GM21367 (cell line): ENCODE data around the gene FXR1.
"Not testable (repeated sequence)": the region's sequence is repeated elsewhere in the genome, so short reads cannot be mapped to it uniquely, and the experiment has no call there.

ENCODE experiments used
- ATAC-seq: cut with Tn5 transposase; IDR thresholded peaks from one replicate; pipeline ENCODE4 v1.9.1; 2021; ENCODE audit not compliant: unreplicated experiment

The FXR1 gene

GRCh38 chr3:180912304-180913296, at the start of gene FXR1:
Gene FXR1, plus strand, starts transcription at chr3:180912670. Its CDS starts 16 bp downstream, at chr3:180912686.
- ATAC-seq: peak; percentile 99

DNA sequence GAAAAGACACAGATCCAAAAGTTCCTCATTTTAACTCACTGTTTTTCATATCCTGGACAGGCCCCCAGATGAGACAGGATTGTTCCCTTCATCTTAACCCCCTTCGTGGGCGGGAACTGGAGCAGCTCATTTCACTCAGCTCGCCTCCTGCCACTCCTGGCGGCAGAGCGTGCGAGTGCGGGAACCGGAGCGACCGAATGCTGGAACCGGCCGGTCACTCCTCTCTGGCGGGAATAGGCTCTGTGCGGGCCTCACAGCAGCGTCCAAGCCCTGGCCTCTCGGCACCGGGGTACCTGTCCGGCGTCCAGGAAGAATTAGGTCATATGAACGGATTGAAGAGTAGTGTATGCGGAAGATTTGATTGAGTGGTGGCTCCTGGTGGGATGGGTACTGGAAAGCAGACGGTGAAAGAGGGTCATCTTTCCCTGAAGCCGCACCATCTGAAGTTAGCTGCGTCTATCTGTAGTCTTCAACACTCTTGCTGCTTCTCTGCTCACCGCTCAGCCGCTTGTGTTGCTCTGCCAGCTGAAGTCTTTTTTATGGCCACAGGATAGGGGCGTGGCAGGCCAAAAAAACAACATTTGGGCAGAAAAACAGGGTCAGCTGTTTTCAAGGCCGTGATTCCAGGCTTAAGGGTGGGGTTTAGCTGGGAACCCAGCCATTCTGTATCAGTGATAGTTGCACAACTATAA, 42.3 kb upstream of the FXR1 start:
- no peak for ATAC-seq

DNA sequence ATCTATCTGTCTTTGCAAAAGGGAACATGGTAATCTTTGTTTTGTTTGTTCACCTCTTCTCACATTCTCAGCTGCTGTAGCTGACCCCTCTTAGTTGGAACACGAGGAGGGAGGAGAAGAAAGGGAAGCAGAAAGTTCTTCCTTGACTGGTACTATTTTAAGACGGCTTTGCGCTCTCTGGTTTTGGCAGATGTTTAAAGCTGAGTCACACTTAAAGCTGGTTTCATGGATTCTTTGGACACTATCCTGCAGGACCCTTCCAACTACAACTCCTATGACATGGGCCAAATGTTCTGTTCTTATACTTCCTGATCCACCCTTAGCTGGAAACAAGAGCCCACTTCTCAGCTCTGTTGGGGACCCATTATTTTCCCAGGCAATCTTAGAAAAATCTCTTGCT, 40.6 kb upstream of the FXR1 start:
- no peak for ATAC-seq

DNA sequence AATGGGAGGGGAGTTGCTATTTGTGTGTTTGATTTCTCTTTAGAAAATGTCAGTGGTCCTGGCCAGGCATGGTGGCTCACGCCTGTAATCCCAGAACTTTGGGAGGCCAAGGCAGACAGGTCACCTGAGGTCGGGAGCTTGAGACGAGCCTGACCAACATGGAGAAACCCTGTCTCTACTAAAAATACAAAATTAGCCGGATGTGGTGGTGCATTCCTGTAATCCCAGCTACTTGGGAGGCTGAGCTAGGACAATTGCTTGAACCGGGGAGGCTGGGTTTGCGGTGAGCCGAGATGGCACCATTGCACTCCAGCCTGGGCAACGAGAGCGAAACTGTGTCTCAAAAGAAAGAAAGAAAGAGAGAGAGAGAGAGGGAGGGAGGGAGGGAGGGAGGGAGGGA, 40.0 kb upstream of the FXR1 start:
- ATAC-seq: not testable (repeated sequence)

GRCh38 chr3:180875124-180875698, 37.3 kb upstream of the FXR1 start:
- no peak for ATAC-seq

DNA sequence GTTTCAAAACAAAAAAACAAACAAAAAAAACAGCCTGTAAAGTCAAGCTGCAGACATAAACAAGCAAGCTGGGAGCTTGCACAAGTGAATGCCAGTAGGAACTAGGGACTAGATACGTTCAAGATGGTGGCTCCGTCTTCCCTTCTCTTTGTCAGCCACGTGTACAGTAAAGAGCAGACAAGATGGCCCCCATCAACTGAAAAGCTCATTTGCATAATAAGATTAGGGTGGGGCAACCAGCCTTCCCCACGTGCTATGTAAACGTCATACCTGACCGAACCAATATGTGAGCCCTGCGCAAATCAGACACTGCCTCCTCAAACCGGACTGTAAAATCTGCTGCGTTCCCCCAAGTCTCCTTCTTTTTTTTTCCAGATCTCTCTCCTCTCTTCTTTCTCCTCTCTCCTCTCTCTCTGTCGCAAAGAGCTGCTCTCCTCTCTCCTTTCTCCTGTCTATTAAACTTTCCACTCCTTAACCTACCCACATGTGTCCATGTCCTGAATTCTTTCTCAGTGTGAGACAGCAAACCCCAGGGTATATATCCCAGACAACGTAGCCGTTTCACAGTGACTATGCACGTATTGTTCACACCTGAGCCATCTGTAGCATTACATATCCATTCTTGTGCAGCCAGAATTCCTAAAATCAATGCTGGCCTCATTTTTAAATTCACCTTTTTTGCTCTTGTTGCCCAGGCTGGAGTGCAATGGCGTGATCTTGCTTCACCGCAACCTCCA, 31.2 kb upstream of the FXR1 start:
- no peak for ATAC-seq

DNA sequence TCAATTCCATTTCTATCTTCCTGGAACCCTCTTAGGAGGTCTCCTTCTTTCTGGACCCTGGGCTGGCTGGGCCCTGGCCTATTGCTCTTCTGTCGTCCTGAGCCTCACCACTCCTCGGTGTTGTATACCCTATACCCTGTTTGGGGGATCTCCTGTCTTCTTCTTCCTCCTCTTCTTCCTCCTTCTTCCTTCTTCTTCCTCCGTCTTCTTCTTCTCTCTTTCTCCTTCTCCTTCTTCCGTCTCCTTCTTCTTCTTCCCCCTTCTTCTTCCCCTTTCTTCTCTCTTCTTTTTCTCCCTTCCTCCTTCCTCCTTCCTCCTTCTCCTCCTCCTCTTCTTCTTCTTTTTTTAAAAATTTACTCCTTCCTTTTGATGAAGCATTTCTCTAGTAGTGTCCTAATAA, 30.4 kb upstream of the FXR1 start:
- ATAC-seq: no peak

DNA sequence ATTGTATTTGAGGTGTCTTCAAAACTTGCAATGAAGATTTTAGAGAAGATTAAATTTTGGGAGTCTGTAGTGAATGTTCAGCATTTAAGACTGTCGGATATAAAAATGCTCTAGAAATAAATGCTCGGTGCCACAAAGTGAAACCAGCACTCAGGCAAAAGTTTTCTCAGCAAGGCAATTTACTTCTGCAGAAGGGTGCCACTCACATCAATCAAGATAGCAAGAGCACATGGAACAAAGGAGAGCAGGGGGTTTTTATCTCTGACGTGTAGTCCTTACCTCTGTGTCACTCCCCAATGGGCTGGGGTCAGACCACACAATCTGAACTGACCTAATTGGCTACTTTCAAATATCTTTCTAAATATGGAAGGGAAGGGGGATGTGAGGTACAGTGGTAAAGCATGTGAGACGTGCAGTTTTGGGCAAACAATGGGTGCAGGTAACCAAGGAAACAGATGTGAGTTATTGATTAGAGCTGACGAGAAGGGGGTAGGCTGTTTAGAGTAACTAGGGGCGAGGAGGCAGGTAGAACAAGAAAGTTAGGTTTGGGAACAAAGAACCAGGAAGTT, 23.4 kb upstream of the FXR1 start:
- no peak for ATAC-seq

GRCh38 chr3:180898572-180898971, 13.9 kb upstream of the FXR1 start:
- ATAC-seq: no peak

DNA sequence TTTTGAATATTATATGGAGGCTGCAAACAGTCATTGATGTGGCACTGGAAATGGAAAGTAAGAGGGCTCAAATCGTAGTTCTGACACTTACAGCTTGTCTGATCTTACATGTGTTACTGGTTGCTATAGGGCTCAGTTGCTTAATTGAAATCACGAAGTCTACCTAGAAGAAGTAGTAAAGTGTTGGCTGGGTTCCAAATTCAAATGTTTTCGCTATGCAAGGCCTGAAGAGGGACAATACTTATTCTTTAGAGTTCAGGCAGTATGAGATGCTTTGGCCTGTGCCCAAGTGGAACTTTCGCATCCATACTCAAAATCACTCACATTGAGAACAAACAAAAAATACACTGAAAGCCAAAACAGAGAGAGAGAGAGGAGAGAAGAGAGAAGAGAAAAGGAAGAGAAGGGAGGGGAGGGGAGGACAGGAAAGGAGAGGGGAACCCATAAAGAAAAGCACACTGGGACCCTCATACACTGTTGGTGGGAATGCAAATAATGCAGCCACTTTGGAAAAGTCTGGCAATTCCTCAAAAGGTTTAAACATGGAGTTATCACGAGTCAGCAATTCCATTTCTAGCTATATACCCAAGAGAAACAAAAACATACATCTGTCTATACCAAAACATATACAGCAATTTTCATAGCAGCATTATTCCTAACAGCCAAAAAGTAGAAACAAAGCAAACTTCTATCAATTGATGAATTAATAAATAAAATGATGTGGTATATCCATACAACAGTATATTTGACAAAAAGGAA, 2.9 kb upstream of the FXR1 start:
- no peak for ATAC-seq

DNA sequence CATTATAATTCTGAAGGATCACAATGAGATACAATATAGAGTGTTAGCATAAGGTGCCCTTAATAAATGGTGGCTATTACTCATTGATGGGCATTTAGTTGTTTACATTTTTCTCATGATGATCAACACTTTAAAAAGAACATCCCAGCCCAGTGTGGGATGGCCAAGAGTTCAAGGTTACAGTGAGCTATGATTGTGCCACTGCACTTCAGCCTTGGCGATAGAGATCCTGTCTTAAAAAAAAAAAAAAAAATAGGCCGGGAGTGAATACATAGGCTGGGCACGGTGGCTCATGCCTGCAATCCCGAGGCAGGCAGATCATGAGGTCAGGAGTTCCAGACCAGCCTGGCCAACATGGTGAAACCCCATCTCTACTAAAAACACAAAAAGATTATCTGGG, 1.6 kb upstream of the FXR1 start:
- ATAC-seq: no peak

DNA sequence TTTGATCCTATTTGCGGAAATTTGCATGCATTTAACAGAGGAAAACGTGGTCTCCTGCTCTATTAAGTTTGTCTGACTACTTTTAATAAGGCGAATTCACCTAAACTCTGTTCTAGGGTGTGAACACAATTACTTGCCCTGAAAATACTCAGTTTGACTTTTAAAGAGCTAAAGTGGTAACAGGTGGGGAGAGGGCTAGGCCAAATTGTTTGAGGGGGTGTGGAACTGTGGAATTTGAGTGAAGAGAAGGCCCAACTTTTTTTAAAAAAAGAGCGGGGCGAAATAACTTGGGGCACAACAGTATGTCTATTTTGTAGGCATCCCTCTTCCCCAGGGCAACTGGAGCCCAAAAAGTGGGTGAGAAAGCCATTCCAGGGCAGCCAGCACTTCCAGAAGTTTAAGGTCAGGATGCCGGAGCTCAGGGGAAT, 580 bp upstream of the FXR1 start:
- peak; percentile 1 for ATAC-seq

GRCh38 chr3:180913581-180914404, 1.3 kb downstream of the FXR1 start:
- ATAC-seq: no peak

GRCh38 chr3:180918542-180918941, 6.1 kb downstream of the FXR1 start:
- ATAC-seq: no peak

- no peak for ATAC-seq
Observed at GRCh38 chr3:180922242-180922641, 9.8 kb downstream of the FXR1 start.

DNA sequence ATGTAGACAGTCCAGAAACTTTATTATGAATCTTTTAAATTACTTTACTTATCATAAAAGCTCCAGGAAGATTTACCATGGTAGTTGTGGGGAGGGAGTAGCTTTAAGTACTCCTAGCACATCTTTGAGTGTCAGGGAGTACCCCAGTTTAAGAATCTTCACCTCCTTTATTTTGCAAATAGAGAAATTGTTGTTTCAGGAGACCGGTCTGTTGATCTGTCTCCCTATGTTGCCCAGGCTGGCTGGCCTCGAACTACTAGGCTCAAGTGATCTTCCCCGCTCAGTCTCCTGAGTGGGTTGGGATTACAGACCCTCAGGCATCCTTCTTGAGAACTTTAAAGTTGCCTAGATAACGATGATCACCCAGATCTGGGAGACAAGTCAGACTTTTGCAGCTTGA, 11.1 kb downstream of the FXR1 start:
- ATAC-seq: no peak

GRCh38 chr3:180926526-180926925, 14.1 kb downstream of the FXR1 start:
- no peak for ATAC-seq

GRCh38 chr3:180929376-180929775, 16.9 kb downstream of the FXR1 start:
- no peak for ATAC-seq

DNA sequence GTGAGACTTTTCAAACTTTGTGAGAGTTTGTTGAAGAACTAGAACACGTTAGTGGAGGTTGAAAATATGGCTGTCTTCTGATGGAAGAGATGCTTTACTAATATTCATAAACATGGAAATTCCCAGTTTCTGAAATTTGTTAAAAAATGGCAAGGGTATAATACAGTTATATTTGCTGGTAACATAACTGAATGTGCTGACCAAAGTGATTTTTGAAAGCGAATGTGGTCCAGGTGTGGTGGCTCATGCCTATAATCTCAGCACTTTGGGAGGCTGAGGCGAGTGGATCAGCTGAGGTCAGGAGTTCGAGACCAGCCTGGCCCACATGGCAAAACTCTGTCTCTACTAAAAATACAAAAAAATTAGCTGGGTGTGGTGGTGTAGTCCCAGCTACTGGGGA, 18.1 kb downstream of the FXR1 start:
- ATAC-seq: no peak
